Measurements from ENCODE around the gene ALX3. TPM values are rescaled to one million over a fixed set of nuclear protein-coding genes. Genes with fewer than 3 reads are reported as not detected.

The ALX3 gene
- total RNA-seq, 2 donors from 2014 or later: not detected

DNA sequence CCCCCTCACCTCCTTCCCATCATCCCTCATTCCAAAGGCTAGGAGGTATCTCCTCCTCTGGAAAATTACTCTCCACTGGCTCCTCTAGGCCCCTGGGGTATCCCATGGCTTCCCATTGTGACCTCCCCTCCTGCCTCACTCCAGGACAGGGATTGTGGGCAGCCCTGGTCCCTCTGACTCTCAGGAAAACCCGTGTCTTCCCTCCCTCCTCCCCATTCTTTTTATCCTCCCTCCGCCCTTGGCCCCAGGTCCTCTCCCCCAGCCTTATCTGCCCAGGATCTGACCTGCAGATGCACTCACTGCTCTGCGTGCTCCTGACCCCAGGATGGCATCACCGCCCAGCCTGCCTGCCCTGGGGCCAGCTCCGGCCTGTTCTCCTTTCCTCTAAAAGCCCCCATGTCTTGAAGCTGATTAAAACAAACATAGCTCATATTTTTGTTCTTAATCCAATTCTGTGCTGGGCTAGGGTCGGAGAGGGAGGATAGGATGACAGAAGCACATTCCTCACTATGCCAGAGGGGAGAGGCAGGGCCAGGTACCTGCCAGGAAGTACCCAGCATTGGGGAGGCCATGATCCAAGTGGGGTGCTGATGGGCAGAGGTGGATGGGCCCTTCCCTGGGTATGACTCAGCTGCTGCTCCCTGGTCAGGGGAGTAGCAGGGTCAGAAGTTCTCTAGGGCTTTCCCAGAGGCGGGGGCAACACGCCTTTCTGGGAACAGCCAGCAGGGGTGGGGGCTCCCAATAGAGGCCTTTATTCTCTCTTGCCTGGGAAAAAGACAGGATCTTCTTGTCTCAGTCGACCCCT, 28.0 kb upstream of the ALX3 start:
- no peak for ATAC-seq
- H3K9me3 Mint-ChIP-seq: no peaks in the 10 kb centered on the region
- H3K4me3 Mint-ChIP-seq: no peak overlapping the region
- DNase-seq (ENCODE audit: low spot score): no peak
- H3K36me3 Mint-ChIP-seq: no peaks in the 10 kb centered on the region
- H3K4me1 Mint-ChIP-seq (ENCODE audit: low read depth in 2 of 2): peaks cover 0 to 2% of the 10 kb centered on the region in 2 donors
- no peak overlapping the region for H3K27ac Mint-ChIP-seq
- H3K27me3 Mint-ChIP-seq: peaks cover 8 to 9% of the 10 kb centered on the region in 2 donors

GRCh38 chr1:110097507-110098221, 27.2 kb upstream of the ALX3 start:
- ATAC-seq: no peak
- no peak overlapping the region for H3K4me3 Mint-ChIP-seq

GRCh38 chr1:110094931-110095654, 24.6 kb upstream of the ALX3 start:
- Mint-ChIP-seq H3K36me3 (no peaks in the 10 kb centered on the region), H3K27me3 (peaks cover 13 to 22% of the 10 kb centered on the region in 2 donors), H3K4me3 (no peak overlapping the region), H3K4me1 (ENCODE audit: low read depth in 2 of 2) (no peaks in the 10 kb centered on the region), H3K9me3 (no peaks in the 10 kb centered on the region), H3K27ac (peak overlapping the region in 1 of 2 donors; percentile 22)
- ATAC-seq (peak in 1 of 2 donors; percentile 10), DNase-seq (ENCODE audit: low spot score) (no peak)

More at GRCh38 chr1:110097507-110098221, 27.2 kb upstream of the ALX3 start:
- peaks cover 0 to 2% of the 10 kb centered on the region in 2 donors for H3K4me1 Mint-ChIP-seq (ENCODE audit: low read depth in 2 of 2)
- DNase-seq (ENCODE audit: low spot score): no peak
- H3K36me3 Mint-ChIP-seq: no peaks in the 10 kb centered on the region
- no peaks in the 10 kb centered on the region for H3K9me3 Mint-ChIP-seq
- H3K27ac Mint-ChIP-seq: no peak overlapping the region
- peaks cover 10 to 11% of the 10 kb centered on the region in 2 donors for H3K27me3 Mint-ChIP-seq

- Mint-ChIP-seq H3K27me3 (peaks cover 11 to 26% of the 10 kb centered on the region in 2 donors), H3K36me3 (no peaks in the 10 kb centered on the region), H3K4me1 (ENCODE audit: low read depth in 2 of 2) (peaks cover 0 to under 1% of the 10 kb centered on the region in 2 donors), H3K27ac (no peak overlapping the region), H3K4me3 (no peak overlapping the region), H3K9me3 (no peaks in the 10 kb centered on the region)
- no peak for DNase-seq (ENCODE audit: low spot score)
- no peak for ATAC-seq
These were observed 22.5 kb upstream of the ALX3 start for GRCh38 chr1:110092991-110093390.

- no peak for DNase-seq (ENCODE audit: low spot score)
- Mint-ChIP-seq H3K36me3 (no peaks in the 10 kb centered on the region), H3K9me3 (no peaks in the 10 kb centered on the region), H3K4me1 (ENCODE audit: low read depth in 2 of 2) (peaks cover 0 to 3% of the 10 kb centered on the region in 2 donors), H3K27ac (no peak overlapping the region), H3K27me3 (peaks cover 17 to 35% of the 10 kb centered on the region in 2 donors), H3K4me3 (no peak overlapping the region)
- ATAC-seq: no peak
These were observed 21.3 kb upstream of the ALX3 start for GRCh38 chr1:110091791-110092190.

DNA sequence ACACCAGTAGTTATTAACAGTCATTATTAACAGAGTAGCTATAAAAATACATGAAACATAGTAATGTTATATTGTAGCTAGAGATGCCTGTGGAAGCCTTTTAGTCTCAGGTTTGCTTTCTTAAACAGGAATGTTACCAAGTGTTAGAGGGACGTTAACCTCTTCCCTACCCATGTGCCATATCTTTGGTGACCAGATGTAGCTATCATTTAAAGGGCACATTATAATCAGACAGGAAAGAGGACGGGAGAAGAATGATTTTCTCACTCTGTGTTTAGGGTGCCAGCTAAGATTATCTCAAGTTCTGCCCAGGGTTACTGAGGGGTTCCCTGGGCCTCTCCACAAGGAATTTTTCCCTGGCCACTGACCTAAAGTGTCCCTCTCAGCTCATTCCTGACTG, 20.9 kb upstream of the ALX3 start:
- Mint-ChIP-seq H3K9me3 (no peaks in the 10 kb centered on the region), H3K36me3 (no peaks in the 10 kb centered on the region), H3K4me1 (ENCODE audit: low read depth in 2 of 2) (peaks cover 0 to 3% of the 10 kb centered on the region in 2 donors), H3K27ac (no peak overlapping the region), H3K27me3 (peaks cover 21 to 39% of the 10 kb centered on the region in 2 donors), H3K4me3 (no peak overlapping the region)
- DNase-seq (ENCODE audit: low spot score): no peak
- no peak for ATAC-seq

- DNase-seq (ENCODE audit: low spot score) (no peak), ATAC-seq (no peak)
- peaks cover 2 to 11% of the 10 kb centered on the region in 2 donors for H3K4me1 Mint-ChIP-seq (ENCODE audit: low read depth in 2 of 2)
- H3K36me3 Mint-ChIP-seq: no peaks in the 10 kb centered on the region
- no peaks in the 10 kb centered on the region for H3K9me3 Mint-ChIP-seq
- H3K4me3 Mint-ChIP-seq: no peak overlapping the region
- H3K27ac Mint-ChIP-seq: no peak overlapping the region
- H3K27me3 Mint-ChIP-seq: peaks cover 28 to 48% of the 10 kb centered on the region in 2 donors
These were observed 19.2 kb upstream of the ALX3 start for GRCh38 chr1:110089561-110090275.

DNA sequence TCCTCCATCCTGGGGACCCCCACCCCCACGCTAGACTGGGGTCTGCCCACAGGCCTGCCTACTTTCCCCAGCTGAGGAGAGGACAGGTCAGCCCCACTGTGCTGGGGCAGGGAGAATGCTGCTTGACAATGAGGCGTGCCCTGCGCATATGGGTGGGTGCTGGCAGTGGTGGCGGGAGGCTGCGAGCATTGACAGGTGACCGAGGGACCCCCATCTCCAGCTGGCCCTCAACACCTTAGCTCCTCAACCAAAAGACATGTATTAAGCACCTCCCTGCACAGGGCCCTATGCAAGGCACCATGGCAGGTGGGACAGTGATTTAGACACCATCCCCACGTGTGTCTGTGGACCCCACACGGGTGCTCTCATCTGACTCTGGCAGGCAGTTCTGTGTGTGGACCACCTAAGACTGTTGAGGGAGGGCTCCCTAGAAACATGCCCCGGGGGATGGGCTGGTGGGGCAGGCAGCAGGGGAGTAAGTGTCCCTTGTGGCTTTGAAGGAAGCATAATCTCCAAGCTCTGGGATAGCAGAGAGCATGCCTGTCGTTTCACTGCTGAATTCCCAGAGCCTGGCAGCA, 18.4 kb upstream of the ALX3 start:
- Mint-ChIP-seq H3K27me3 (peaks cover 31 to 50% of the 10 kb centered on the region in 2 donors), H3K4me3 (no peak overlapping the region), H3K4me1 (ENCODE audit: low read depth in 2 of 2) (peaks cover 3 to 17% of the 10 kb centered on the region in 2 donors), H3K9me3 (no peaks in the 10 kb centered on the region), H3K27ac (no peak overlapping the region), H3K36me3 (no peaks in the 10 kb centered on the region)
- ATAC-seq (no peak), DNase-seq (ENCODE audit: low spot score) (no peak)

GRCh38 chr1:110087812-110088738, 17.6 kb upstream of the ALX3 start:
- H3K9me3 Mint-ChIP-seq: no peaks in the 10 kb centered on the region
- no peaks in the 10 kb centered on the region for H3K36me3 Mint-ChIP-seq
- no peak overlapping the region for H3K4me3 Mint-ChIP-seq
- H3K27ac Mint-ChIP-seq: no peak overlapping the region
- no peak for DNase-seq (ENCODE audit: low spot score)
- H3K27me3 Mint-ChIP-seq: peaks cover 38 to 57% of the 10 kb centered on the region in 2 donors
- peaks cover 8 to 24% of the 10 kb centered on the region in 2 donors for H3K4me1 Mint-ChIP-seq (ENCODE audit: low read depth in 2 of 2)
- ATAC-seq: peak; percentile 57 to 62

GRCh38 chr1:110086961-110087360, 16.5 kb upstream of the ALX3 start:
- no peaks in the 10 kb centered on the region for H3K9me3 Mint-ChIP-seq
- no peak overlapping the region for H3K4me3 Mint-ChIP-seq

GRCh38 chr1:110085671-110086070, 15.2 kb upstream of the ALX3 start:
- H3K27me3 Mint-ChIP-seq: peaks cover 38 to 54% of the 10 kb centered on the region in 2 donors
- H3K36me3 Mint-ChIP-seq: no peaks in the 10 kb centered on the region
- H3K27ac Mint-ChIP-seq: no peak overlapping the region
- H3K4me3 Mint-ChIP-seq: no peak overlapping the region
- ATAC-seq (no peak), DNase-seq (ENCODE audit: low spot score) (no peak)
- no peaks in the 10 kb centered on the region for H3K9me3 Mint-ChIP-seq
- peaks cover 8 to 25% of the 10 kb centered on the region in 2 donors for H3K4me1 Mint-ChIP-seq (ENCODE audit: low read depth in 2 of 2)

More at GRCh38 chr1:110086961-110087360, 16.5 kb upstream of the ALX3 start:
- ATAC-seq (no peak), DNase-seq (ENCODE audit: low spot score) (no peak)
- no peak overlapping the region for H3K27ac Mint-ChIP-seq
- H3K36me3 Mint-ChIP-seq: no peaks in the 10 kb centered on the region
- peaks cover 38 to 58% of the 10 kb centered on the region in 2 donors for H3K27me3 Mint-ChIP-seq
- H3K4me1 Mint-ChIP-seq (ENCODE audit: low read depth in 2 of 2): peaks cover 8 to 25% of the 10 kb centered on the region in 2 donors

All from natural killer cell treated with Interleukin-12 subunit alpha and Interleukin-12 subunit beta and Interleukin-15 and Interleukin-18, amount 100 ng/mL, for 72 hours (primary cell).